Spleen (tissue), 11 donors: ENCODE results near the gene COL11A1. TPM values are rescaled to one million over a fixed set of nuclear protein-coding genes. Genes with fewer than 3 reads are reported as not detected.
"Not testable (repeated sequence)": the region's sequence is repeated elsewhere in the genome, so short reads cannot be mapped to it uniquely, and the experiment has no call there.

Experiments
- DNase-seq: peaks from one replicate; pipeline ENCODE4 v3.0.0-alpha.2; 2020
- H3K27ac ChIP-seq, 8 donors: fragments of 200-600 bp; sonication (generic) in 7 of 8; 1 replicate in 4 of 8; 2 replicates in 4 of 8; pipeline versions ENCODE4 v1.5.0 to v1.8.0; 2016 to 2021; ENCODE audit warnings: inconsistent platforms in 4 of 8, mild to moderate bottlenecking in 4 of 8, moderate library complexity in 1 of 8
- H3K27me3 ChIP-seq, 7 donors: fragments of 200-600 bp; sonication (generic) in 6 of 7; replicated peaks in 1 of 7; 1 replicate in 4 of 7; 2 replicates in 3 of 7; pipeline versions ENCODE4 v1.5.0 to v1.8.0; 2016 to 2021; ENCODE audit warnings: inconsistent platforms in 3 of 7, mild to moderate bottlenecking in 1 of 7
- H3K36me3 ChIP-seq, 6 donors: fragments of 200-600 bp; sonication (generic) in 5 of 6; 1 replicate in 4 of 6; 2 replicates in 2 of 6; pipeline versions ENCODE4 v1.5.0 to v1.8.0; 2016 to 2021; ENCODE audit warnings: inconsistent platforms in 2 of 6
- H3K4me1 ChIP-seq, 6 donors: fragments of 200-600 bp; sonication (generic) in 5 of 6; 1 replicate in 3 of 6; 2 replicates in 3 of 6; pipeline versions ENCODE4 v1.5.0 to v1.8.0; 2016 to 2021; ENCODE audit warnings: inconsistent platforms in 3 of 6
- H3K4me3 ChIP-seq, 8 donors: fragments of 200-600 bp; sonication (generic) in 7 of 8; 1 replicate in 4 of 8; 2 replicates in 4 of 8; pipeline versions ENCODE4 v1.5.0 to v1.8.0; 2016 to 2021; ENCODE audit warnings: inconsistent platforms in 4 of 8, mild to moderate bottlenecking in 4 of 8, moderate library complexity in 2 of 8
- H3K9me3 ChIP-seq, 8 donors: fragments of 200-600 bp; sonication (generic) in 7 of 8; 1 replicate in 4 of 8; 2 replicates in 4 of 8; pipeline versions ENCODE4 v1.5.0 to v1.8.0; 2016 to 2021; ENCODE audit warnings: inconsistent platforms in 4 of 8
- CTCF ChIP-seq, 11 experiments: fragments of 200-600 bp in 7 of 11; fragments of 450-650 bp in 4 of 11; sonication (generic) in 4 of 11; IDR thresholded peaks in 8 of 11; conservative IDR thresholded peaks in 3 of 11; 1 replicate in 7 of 11; 2 replicates in 4 of 11; pipeline versions ENCODE4 v1.4.0 to v1.8.0; 2016 to 2021; ENCODE audit warnings: antibody characterized with exemption in 11 of 11, inconsistent platforms in 4 of 11, mild to moderate bottlenecking in 1 of 11
- POLR2A ChIP-seq, 3 donors: fragments of 450-650 bp; IDR thresholded peaks; one replicate each; pipeline ENCODE4 v1.5.1; 2017; ENCODE audit warnings: antibody characterized with exemption in 3 of 3, mild to moderate bottlenecking in 1 of 3
- POLR2AphosphoS5 ChIP-seq, 3 donors: sonication (generic); formaldehyde crosslinking; IDR thresholded peaks; one replicate each; pipeline ENCODE4 v1.5.1; 2017; ENCODE audit warnings: antibody characterized with exemption in 3 of 3
- WGBS, 5 donors: extraction: QIAGEN DNeasy Blood & Tissue Kit in 3 of 5; methylation state at CpG; one replicate each; pipeline versions ENCODE4 v1.1.5 to v1.1.7; 2013 to 2018; 5-methylcytosine and 5-hydroxymethylcytosine counted together
- intact Hi-C: fragments of 100-400 bp; cut with DNase I; formaldehyde crosslinking; loops from one replicate; pipeline ENCODE4 v1.15.0; 2023; ENCODE audit warnings: low total_unique reads
- polyA plus RNA-seq, 3 donors: library from polyadenylated mRNA; stranded (reverse); fragments of 200-250 nt; gene quantifications; one replicate each; pipeline ENCODE4 v1.2.1, GENCODE V29; 2013
- total RNA-seq, 7 donors: library from RNA; depleted of rRNA in 3 of 7; stranded (reverse); fragments of >200 nt in 3 of 7; fragmentation: NEBNext Ultra II Directional in 4 of 7; extraction: Animal tissue kit (Norgen Biotek cat#: 25700) in 4 of 7; gene quantifications; one replicate each; pipeline versions ENCODE4 v1.1.0 to v1.2.1, GENCODE V29; 2016 to 2021
- donor health status: healthy with polysubstance abuse.
- donor health status: DM: no; HTN: no; CAD: no; lungs with moderate emphysema.
- donor health status: DM: no; HTN: no; CAD: no.
- donor health status: Bipolar disorder and iron deficiency.
- donor health status: healthy.
- donor health status: DM: no; HTN: no; CAD: no.
- donor health status: DM: yes; HTN: yes; CAD: no.

The COL11A1 gene
- total and polyA plus RNA-seq, 10 donors, result 0.02 to 11.1 (median 0.83) TPM; not detected in 1

- no peaks in the 10 kb centered on the region for H3K9me3 ChIP-seq
- H3K27me3 ChIP-seq, result no peaks in the 10 kb centered on the region
- 72 to 80% (median 79%) methylated on average over 2 of the region's 2 CpGs for WGBS, 5 donors
- TF ChIP-seq POLR2AphosphoS5 (IDR thresholded peaks at IDR 0.05), result no peak
- no peak for TF ChIP-seq POLR2A (IDR thresholded peaks at IDR 0.05)
- no peak for TF ChIP-seq CTCF (IDR thresholded peaks at IDR 0.05 in 8 of 11, conservative IDR thresholded peaks at IDR 0.05 in 3 of 11)
- no peaks in the 10 kb centered on the region for H3K36me3 ChIP-seq
- H3K4me3 ChIP-seq, result no peak overlapping the region
- H3K27ac ChIP-seq, result no peak overlapping the region
- intact Hi-C loops, result no loop called here
- no peak for DNase-seq
- H3K4me1 ChIP-seq, result no peaks in the 10 kb centered on the region
Observed at GRCh38 chr1:103063921-103064320, 44.4 kb downstream of the COL11A1 start.

- Histone ChIP-seq H3K27ac (no peak overlapping the region), H3K9me3 (no peaks in the 10 kb centered on the region), H3K27me3 (no peaks in the 10 kb centered on the region), H3K4me3 (no peak overlapping the region), H3K36me3 (no peaks in the 10 kb centered on the region), H3K4me1 (no peaks in the 10 kb centered on the region)
- TF ChIP-seq POLR2A (IDR thresholded peaks at IDR 0.05), result no peak
- TF ChIP-seq POLR2AphosphoS5 (IDR thresholded peaks at IDR 0.05), result no peak
- no peak for TF ChIP-seq CTCF (IDR thresholded peaks at IDR 0.05 in 8 of 11, conservative IDR thresholded peaks at IDR 0.05 in 3 of 11)
- no peak for DNase-seq
- intact Hi-C loops, result no loop called here
Observed at GRCh38 chr1:103058391-103058790, 49.9 kb downstream of the COL11A1 start.

DNA sequence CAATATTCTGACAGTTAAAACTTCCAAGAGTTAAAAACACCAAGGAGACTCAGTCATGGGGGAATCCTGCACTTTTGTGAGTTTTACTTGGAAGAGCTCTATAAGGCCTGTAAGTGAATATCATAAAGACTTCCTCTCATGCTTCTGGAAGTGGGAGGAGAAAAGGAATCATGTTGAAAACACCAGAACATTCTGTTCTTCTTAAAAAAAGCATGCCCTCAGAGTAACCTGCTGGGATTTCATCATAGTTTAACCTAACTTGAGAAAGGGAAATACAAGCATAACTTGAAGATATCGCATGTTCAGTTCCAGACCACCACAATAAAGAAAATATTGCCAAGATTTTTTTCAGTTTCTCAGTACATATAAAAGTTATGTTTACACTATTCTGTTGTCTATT, 51.9 kb downstream of the COL11A1 start:
- H3K9me3 ChIP-seq, result no peaks in the 10 kb centered on the region
- no peak overlapping the region for H3K27ac ChIP-seq
- no peaks in the 10 kb centered on the region for H3K36me3 ChIP-seq
- H3K4me1 ChIP-seq, result no peaks in the 10 kb centered on the region
- no peak for DNase-seq
- H3K27me3 ChIP-seq, result no peaks in the 10 kb centered on the region
- TF ChIP-seq POLR2AphosphoS5 (IDR thresholded peaks at IDR 0.05) (no peak), POLR2A (IDR thresholded peaks at IDR 0.05) (no peak), CTCF (IDR thresholded peaks at IDR 0.05 in 8 of 11, conservative IDR thresholded peaks at IDR 0.05 in 3 of 11) (no peak)
- 73 to 83% (median 79%) methylated on average over 1 of the region's 1 CpG for WGBS, 5 donors
- no peak overlapping the region for H3K4me3 ChIP-seq
- intact Hi-C loops, result no loop called here

- intact Hi-C loops, H3K4me1 ChIP-seq, H3K9me3 ChIP-seq, H3K36me3 ChIP-seq, H3K4me3 ChIP-seq, H3K27me3 ChIP-seq, DNase-seq, H3K27ac ChIP-seq: not testable (repeated sequence)
- WGBS, 5 donors, result 86 to 97% (median 94%) methylated on average over 13 of the region's 13 CpGs
Observed at GRCh38 chr1:103028110-103028509, 80.2 kb downstream of the COL11A1 start.

GRCh38 chr1:103025858-103026409, 82.4 kb downstream of the COL11A1 start:
- WGBS, 5 donors, result 55 to 59% (median 56%) methylated on average over 5 of the region's 5 CpGs
- no peak for DNase-seq
- H3K27me3 ChIP-seq, result no peaks in the 10 kb centered on the region
- no peaks in the 10 kb centered on the region for H3K4me1 ChIP-seq
- no peak overlapping the region for H3K4me3 ChIP-seq
- peaks cover 0 to 4% (median 0%) of the 10 kb centered on the region in 8 donors for H3K9me3 ChIP-seq
- H3K36me3 ChIP-seq, result no peaks in the 10 kb centered on the region
- TF ChIP-seq POLR2A (IDR thresholded peaks at IDR 0.05) (no peak), CTCF (IDR thresholded peaks at IDR 0.05 in 8 of 11, conservative IDR thresholded peaks at IDR 0.05 in 3 of 11) (no peak), POLR2AphosphoS5 (IDR thresholded peaks at IDR 0.05) (no peak)
- H3K27ac ChIP-seq, result no peak overlapping the region
- intact Hi-C loops, result no loop called here
